ENCODE measurements around the gene PTPRF. TPM values are rescaled to one million over a fixed set of nuclear protein-coding genes. Genes with fewer than 3 reads are reported as not detected.

The PTPRF gene
- total RNA-seq, 1 experiment from 2014 or later, result 110 TPM

DNA sequence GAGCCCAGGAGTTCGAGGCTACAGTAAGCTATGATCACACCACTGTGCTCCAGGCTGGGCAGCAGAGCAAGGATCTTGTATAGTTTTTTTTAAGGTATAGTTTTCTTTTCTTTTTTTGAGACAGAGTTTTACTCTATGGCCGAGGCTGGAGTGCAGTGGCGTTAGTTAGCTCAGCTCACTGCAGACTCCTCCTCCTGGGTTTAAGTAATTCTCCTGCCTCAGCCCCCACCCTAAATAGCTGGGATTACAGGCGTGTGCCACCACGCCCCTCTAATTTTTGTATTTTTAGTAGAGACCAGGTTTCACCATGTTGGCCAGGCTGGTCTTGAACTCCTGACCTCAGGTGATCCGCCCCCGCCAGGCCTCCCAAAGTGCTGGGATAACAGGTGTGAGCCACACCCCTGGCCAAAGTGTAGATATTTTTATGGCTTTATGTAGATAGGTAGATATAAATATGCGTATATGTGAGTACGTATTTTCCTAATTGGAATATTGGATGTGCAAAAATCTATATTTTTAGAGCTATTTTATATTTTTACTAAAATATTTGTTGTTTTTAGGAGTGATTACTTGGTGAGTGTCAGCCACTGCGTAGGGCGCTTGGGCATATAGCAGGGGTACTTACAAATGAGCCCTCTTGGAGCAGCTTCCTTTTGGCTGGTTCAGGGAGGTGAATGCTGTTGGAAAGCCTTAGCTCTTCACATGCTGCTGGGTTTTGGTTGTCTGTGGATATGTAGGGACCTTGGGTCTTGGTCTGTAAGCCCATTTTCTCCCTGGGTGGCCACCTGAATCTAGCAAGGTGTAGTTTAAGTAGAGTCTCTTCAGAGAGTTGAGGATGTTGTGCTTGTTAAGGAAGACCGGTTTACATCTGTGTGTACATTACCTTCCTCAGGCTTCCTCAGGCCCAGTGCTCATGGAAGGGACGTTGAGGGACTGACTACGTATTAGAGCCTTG, 128.8 kb downstream of the PTPRF start:
- no peaks in the 10 kb centered on the region for H3K27me3 ChIP-seq (replicated peaks; ENCODE audit: insufficient read depth, low read depth, low read length, poor library complexity)
- ChIA-PET POLR2A (ENCODE audit: low non-redundant PET) (interaction anchor here (0.6 kb wide), 1 partner anchor 88 kb away, joined by 5 read pairs; no protein-coding TSS in a partner anchor), CTCF (no interaction called here)
- H3K27ac ChIP-seq (ENCODE audit: low read depth, low read length, poor library complexity, severe bottlenecking), result no peak overlapping the region
- H3K4me1 ChIP-seq (ENCODE audit: insufficient read depth, low read length, poor library complexity, severe bottlenecking), result no peaks in the 10 kb centered on the region
- H3K4me3 ChIP-seq (ENCODE audit: low read depth, low read length, poor library complexity, severe bottlenecking), result no peak overlapping the region
- no peaks in the 10 kb centered on the region for H3K9me3 ChIP-seq (ENCODE audit: low read depth, low read length, poor library complexity, severe bottlenecking)
- intact Hi-C loops (cut with micrococcal nuclease; ENCODE audit: unreplicated experiment), result no loop called here
- no peak for TF ChIP-seq EZH2 (IDR thresholded peaks at IDR 0.05; ENCODE audit: borderline replicate concordance, low read depth, low read length, poor library complexity, severe bottlenecking)
- TF ChIP-seq, protein P1, sequence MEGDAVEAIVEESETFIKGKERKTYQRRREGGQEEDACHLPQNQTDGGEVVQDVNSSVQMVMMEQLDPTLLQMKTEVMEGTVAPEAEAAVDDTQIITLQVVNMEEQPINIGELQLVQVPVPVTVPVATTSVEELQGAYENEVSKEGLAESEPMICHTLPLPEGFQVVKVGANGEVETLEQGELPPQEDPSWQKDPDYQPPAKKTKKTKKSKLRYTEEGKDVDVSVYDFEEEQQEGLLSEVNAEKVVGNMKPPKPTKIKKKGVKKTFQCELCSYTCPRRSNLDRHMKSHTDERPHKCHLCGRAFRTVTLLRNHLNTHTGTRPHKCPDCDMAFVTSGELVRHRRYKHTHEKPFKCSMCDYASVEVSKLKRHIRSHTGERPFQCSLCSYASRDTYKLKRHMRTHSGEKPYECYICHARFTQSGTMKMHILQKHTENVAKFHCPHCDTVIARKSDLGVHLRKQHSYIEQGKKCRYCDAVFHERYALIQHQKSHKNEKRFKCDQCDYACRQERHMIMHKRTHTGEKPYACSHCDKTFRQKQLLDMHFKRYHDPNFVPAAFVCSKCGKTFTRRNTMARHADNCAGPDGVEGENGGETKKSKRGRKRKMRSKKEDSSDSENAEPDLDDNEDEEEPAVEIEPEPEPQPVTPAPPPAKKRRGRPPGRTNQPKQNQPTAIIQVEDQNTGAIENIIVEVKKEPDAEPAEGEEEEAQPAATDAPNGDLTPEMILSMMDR (conservative IDR thresholded peaks at IDR 0.05; ENCODE audit: low read depth, low read length), result no peak
- BruUV-seq (replicated peaks), result no TSS peak
- DNase-seq (ENCODE audit: low spot score), result no peak
- H3K36me3 ChIP-seq (ENCODE audit: insufficient read depth, low read length, poor library complexity, severe bottlenecking), result peaks cover 100% of the 10 kb centered on the region

DNA sequence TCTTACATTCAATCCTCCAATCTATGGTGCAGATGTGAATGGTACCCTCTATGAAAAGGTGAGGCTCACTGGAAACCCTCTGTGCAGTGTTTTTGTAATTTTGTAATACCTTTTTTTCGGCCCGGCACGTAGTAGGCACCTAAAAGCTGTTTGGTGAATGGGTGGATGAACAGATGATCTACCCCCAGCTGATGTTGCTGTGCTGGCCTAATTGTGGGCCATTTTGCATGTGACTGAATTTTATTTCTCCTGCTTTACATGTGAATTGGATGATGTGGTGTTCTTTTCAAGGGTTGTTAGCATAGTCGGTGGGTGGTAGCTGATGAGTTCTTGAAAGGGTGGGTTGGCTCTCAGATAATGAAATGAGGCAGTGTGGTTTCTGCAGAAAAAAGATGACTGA, 129.7 kb downstream of the PTPRF start:
- Histone ChIP-seq H3K36me3 (ENCODE audit: insufficient read depth, low read length, poor library complexity, severe bottlenecking) (peaks cover 100% of the 10 kb centered on the region), H3K4me1 (ENCODE audit: insufficient read depth, low read length, poor library complexity, severe bottlenecking) (no peaks in the 10 kb centered on the region), H3K27ac (ENCODE audit: low read depth, low read length, poor library complexity, severe bottlenecking) (no peak overlapping the region), H3K27me3 (replicated peaks; ENCODE audit: insufficient read depth, low read depth, low read length, poor library complexity) (no peaks in the 10 kb centered on the region), H3K9me3 (ENCODE audit: low read depth, low read length, poor library complexity, severe bottlenecking) (no peaks in the 10 kb centered on the region), H3K4me3 (ENCODE audit: low read depth, low read length, poor library complexity, severe bottlenecking) (no peak overlapping the region)
- no peak for DNase-seq (ENCODE audit: low spot score)
- ChIA-PET POLR2A (ENCODE audit: low non-redundant PET) (no interaction called here), CTCF (no interaction called here)
- intact Hi-C loops (cut with micrococcal nuclease; ENCODE audit: unreplicated experiment), result no loop called here
- no TSS peak for BruUV-seq (replicated peaks)
- TF ChIP-seq, protein P1 (conservative IDR thresholded peaks at IDR 0.05; ENCODE audit: low read depth, low read length), result no peak
- no peak for TF ChIP-seq EZH2 (IDR thresholded peaks at IDR 0.05; ENCODE audit: borderline replicate concordance, low read depth, low read length, poor library complexity, severe bottlenecking)

DNA sequence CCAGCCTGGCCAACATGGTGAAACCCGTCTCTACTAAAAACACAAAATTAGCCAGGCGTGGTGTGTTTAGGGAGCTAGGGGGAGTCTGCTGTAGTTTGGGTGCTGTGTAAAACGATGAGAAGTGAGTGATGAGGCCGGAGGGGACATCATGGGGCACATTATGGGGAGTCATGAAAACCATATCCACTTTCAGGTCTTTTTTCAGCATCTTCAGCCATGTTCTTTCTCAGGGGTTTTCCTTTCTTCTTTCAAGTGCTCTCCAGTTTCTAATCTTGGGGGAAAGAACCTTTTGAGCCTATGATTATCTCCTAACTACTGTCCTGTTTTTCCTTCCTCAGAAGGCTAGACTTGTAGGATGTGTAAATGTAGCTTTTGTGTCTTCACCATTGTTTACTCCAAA, 133.7 kb downstream of the PTPRF start:
- ChIA-PET POLR2A (ENCODE audit: low non-redundant PET) (no interaction called here), CTCF (no interaction called here)
- BruUV-seq (replicated peaks), result no TSS peak
- intact Hi-C loops (cut with micrococcal nuclease; ENCODE audit: unreplicated experiment), result no loop called here
- no peak for DNase-seq (ENCODE audit: low spot score)
- Histone ChIP-seq H3K9me3 (ENCODE audit: low read depth, low read length, poor library complexity, severe bottlenecking) (no peaks in the 10 kb centered on the region), H3K4me3 (ENCODE audit: low read depth, low read length, poor library complexity, severe bottlenecking) (no peak overlapping the region), H3K4me1 (ENCODE audit: insufficient read depth, low read length, poor library complexity, severe bottlenecking) (no peaks in the 10 kb centered on the region), H3K36me3 (ENCODE audit: insufficient read depth, low read length, poor library complexity, severe bottlenecking) (peaks cover 99% of the 10 kb centered on the region), H3K27me3 (replicated peaks; ENCODE audit: insufficient read depth, low read depth, low read length, poor library complexity) (no peaks in the 10 kb centered on the region), H3K27ac (ENCODE audit: low read depth, low read length, poor library complexity, severe bottlenecking) (no peak overlapping the region)
- TF ChIP-seq, protein P1 (conservative IDR thresholded peaks at IDR 0.05; ENCODE audit: low read depth, low read length), result no peak
- TF ChIP-seq EZH2 (IDR thresholded peaks at IDR 0.05; ENCODE audit: borderline replicate concordance, low read depth, low read length, poor library complexity, severe bottlenecking), result no peak
